ENCODE measurements around the gene APBA1.

DNA sequence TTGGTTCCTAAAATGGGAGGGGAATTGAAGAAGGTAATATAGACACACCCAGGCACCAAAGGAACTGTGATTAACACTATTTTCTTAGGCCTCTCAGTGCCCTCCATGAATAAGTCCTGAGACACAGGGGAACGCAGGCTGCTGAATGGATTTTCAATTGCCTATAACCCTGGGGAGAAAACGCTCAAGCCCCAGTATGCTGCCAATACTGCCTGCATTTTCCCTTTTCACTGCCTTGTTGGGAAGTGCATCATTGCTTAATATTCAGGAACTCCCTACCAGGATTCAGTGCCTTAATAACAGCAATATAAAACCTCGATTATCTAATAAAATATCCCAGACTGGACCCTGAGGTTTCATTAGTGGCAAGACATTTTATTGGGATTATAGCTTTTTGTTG is 25.4 kb downstream of the APBA1 start:
- no peak for TF ChIP-seq POLR2AphosphoS5 (IDR thresholded peaks at IDR 0.05; ENCODE audit: low read depth, low read length)
- TF ChIP-seq TAF1 (IDR thresholded peaks at IDR 0.05; ENCODE audit: low read depth, low read length): no peak
- TF ChIP-seq, protein P1, sequence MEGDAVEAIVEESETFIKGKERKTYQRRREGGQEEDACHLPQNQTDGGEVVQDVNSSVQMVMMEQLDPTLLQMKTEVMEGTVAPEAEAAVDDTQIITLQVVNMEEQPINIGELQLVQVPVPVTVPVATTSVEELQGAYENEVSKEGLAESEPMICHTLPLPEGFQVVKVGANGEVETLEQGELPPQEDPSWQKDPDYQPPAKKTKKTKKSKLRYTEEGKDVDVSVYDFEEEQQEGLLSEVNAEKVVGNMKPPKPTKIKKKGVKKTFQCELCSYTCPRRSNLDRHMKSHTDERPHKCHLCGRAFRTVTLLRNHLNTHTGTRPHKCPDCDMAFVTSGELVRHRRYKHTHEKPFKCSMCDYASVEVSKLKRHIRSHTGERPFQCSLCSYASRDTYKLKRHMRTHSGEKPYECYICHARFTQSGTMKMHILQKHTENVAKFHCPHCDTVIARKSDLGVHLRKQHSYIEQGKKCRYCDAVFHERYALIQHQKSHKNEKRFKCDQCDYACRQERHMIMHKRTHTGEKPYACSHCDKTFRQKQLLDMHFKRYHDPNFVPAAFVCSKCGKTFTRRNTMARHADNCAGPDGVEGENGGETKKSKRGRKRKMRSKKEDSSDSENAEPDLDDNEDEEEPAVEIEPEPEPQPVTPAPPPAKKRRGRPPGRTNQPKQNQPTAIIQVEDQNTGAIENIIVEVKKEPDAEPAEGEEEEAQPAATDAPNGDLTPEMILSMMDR (IDR thresholded peaks at IDR 0.05; ENCODE audit: control extremely low read depth in 1 of 3, insufficient read depth in 1 of 3, low read depth in 1 of 3, low read length in 3 of 3): no peak
- no peak for TF ChIP-seq RFX5 (IDR thresholded peaks at IDR 0.05; ENCODE audit: borderline replicate concordance, low read depth, low read length)
- no peak for TF ChIP-seq MAFK (IDR thresholded peaks at IDR 0.05; ENCODE audit: low read depth, low read length)

Data from H1 (cell line).